HEK293T (cell line): ENCODE results near the gene TMBIM4.

Experiments used
- CTCF ChIA-PET: fragments of 350-600 bp; formaldehyde crosslinking; extraction: SDS; loops from one replicate; lab custom pipeline; 2021; ENCODE audit warnings: antibody characterized with exemption, inconsistent platforms; lab: Yijun Ruan, JAX
- POLR2A ChIA-PET: fragments of 350-600 bp; formaldehyde crosslinking; extraction: SDS; loops from one replicate; lab custom pipeline; 2020; ENCODE audit warnings: antibody characterized with exemption, inconsistent platforms; lab: Yijun Ruan, JAX
- DNase-seq: peaks from one replicate; pipeline ENCODE4 v3.0.0; 2012; ENCODE audit warnings: mixed read lengths; ENCODE audit errors: extremely low spot score
- ARNT ChIP-seq: fragments of 450-650 bp; IDR thresholded peaks from 2 replicates; pipeline ENCODE4 v1.6.1; 2017; ENCODE audit warnings: mild to moderate bottlenecking
- BHLHE40 ChIP-seq: fragments of 450-650 bp; IDR thresholded peaks from 2 replicates; pipeline ENCODE4 v1.6.1; 2016; ENCODE audit warnings: mild to moderate bottlenecking, moderate library complexity, borderline replicate concordance
- CTBP1 ChIP-seq: fragments of 450-650 bp; IDR thresholded peaks from 2 replicates; pipeline ENCODE4 v1.6.1; 2016; ENCODE audit warnings: borderline replicate concordance
- ELF4 ChIP-seq: fragments of 450-650 bp; IDR thresholded peaks from 2 replicates; pipeline ENCODE4 v1.6.1; 2017; ENCODE audit warnings: antibody characterized with exemption
- FOXA1 ChIP-seq: fragments of 450-650 bp; IDR thresholded peaks from 2 replicates; pipeline ENCODE4 v1.6.1; 2016; ENCODE audit warnings: mild to moderate bottlenecking
- FOXK2 ChIP-seq: fragments of 450-650 bp; IDR thresholded peaks from 2 replicates; pipeline ENCODE4 v1.6.1; 2016; ENCODE audit warnings: mild to moderate bottlenecking
- FOXM1 ChIP-seq: fragments of 450-650 bp; IDR thresholded peaks from 2 replicates; pipeline ENCODE4 v1.6.1; 2017; ENCODE audit warnings: mild to moderate bottlenecking, borderline replicate concordance
- HDGF ChIP-seq: fragments of 450-650 bp; IDR thresholded peaks from 2 replicates; pipeline ENCODE4 v1.6.1; 2017; ENCODE audit warnings: antibody characterized with exemption, borderline replicate concordance
- L3MBTL2 ChIP-seq: fragments of 450-650 bp; conservative IDR thresholded peaks from 2 replicates; pipeline ENCODE4 v1.6.1; 2016; ENCODE audit warnings: mild to moderate bottlenecking
- LEF1 ChIP-seq: fragments of 450-650 bp; IDR thresholded peaks from 2 replicates; pipeline ENCODE4 v1.6.1; 2017; ENCODE audit warnings: mild to moderate bottlenecking, borderline replicate concordance
- NFRKB ChIP-seq: fragments of 450-650 bp; IDR thresholded peaks from 2 replicates; pipeline ENCODE4 v1.6.1; 2016; ENCODE audit warnings: mild to moderate bottlenecking, moderate library complexity
- SP1 ChIP-seq: fragments of 450-650 bp; IDR thresholded peaks from 2 replicates; pipeline ENCODE4 v1.6.1; 2017
- SUZ12 ChIP-seq: fragments of 450-650 bp; IDR thresholded peaks from 2 replicates; pipeline ENCODE4 v1.6.1; 2016; ENCODE audit warnings: mild to moderate bottlenecking
- TARDBP ChIP-seq: fragments of 450-650 bp; IDR thresholded peaks from 2 replicates; pipeline ENCODE4 v1.6.1; 2016
- ZNF384 ChIP-seq: fragments of 450-650 bp; IDR thresholded peaks from 2 replicates; pipeline ENCODE4 v1.6.1; 2016
- TF ChIP-seq, protein P1 (sequence below): fragments of 450-650 bp; IDR thresholded peaks from 2 replicates; pipeline ENCODE4 v1.6.1; 2016

The TMBIM4 gene

GRCh38 chr12:66191547-66192126, 21.8 kb upstream of the TMBIM4 start:
- ChIA-PET POLR2A (interaction anchor here (2.5 kb wide), 1 partner anchor 22 kb away, joined by 14 read pairs; the partner anchor contains the start of gene TMBIM4), CTCF (interaction anchor here (0.5 to 0.9 kb wide), 2 partner anchors 15 to 129 kb away, joined by 3 read pairs; no protein-coding TSS in a partner anchor)
- DNase-seq, result no peak
- TF ChIP-seq CTBP1 (no peak), FOXM1 (no peak), ZNF384 (no peak), TARDBP (no peak), SP1 (no peak), FOXA1 (no peak), HDGF (no peak), ELF4 (no peak), ARNT (no peak), L3MBTL2 (no peak), SUZ12 (no peak), BHLHE40 (no peak), NFRKB (no peak), LEF1 (no peak), FOXK2 (no peak)
- TF ChIP-seq, protein P1, sequence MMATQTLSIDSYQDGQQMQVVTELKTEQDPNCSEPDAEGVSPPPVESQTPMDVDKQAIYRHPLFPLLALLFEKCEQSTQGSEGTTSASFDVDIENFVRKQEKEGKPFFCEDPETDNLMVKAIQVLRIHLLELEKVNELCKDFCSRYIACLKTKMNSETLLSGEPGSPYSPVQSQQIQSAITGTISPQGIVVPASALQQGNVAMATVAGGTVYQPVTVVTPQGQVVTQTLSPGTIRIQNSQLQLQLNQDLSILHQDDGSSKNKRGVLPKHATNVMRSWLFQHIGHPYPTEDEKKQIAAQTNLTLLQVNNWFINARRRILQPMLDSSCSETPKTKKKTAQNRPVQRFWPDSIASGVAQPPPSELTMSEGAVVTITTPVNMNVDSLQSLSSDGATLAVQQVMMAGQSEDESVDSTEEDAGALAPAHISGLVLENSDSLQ, result no peak

- no peak for DNase-seq
Measured at GRCh38 chr12:66190519-66191370, 20.9 kb upstream of the TMBIM4 start.

GRCh38 chr12:66189889-66190288, 20.1 kb upstream of the TMBIM4 start:
- TF ChIP-seq L3MBTL2 (no peak), SP1 (no peak), NFRKB (no peak), TARDBP (no peak), SUZ12 (no peak), ARNT (no peak), HDGF (no peak), BHLHE40 (no peak), LEF1 (no peak), FOXM1 (no peak), CTBP1 (no peak), ZNF384 (no peak)
- TF ChIP-seq, protein P1, result no peak
- POLR2A ChIA-PET, result interaction anchor here (1.3 kb wide), 1 partner anchor 17 kb away, joined by 3 read pairs; no protein-coding TSS in a partner anchor
- CTCF ChIA-PET, result no interaction called here
- no peak for DNase-seq

More at GRCh38 chr12:66190519-66191370, 20.9 kb upstream of the TMBIM4 start:
- ChIA-PET CTCF (interaction anchor here (0.9 kb wide), 1 partner anchor 14 kb away, joined by 3 read pairs; no protein-coding TSS in a partner anchor), POLR2A (interaction anchor here (1.3 to 2.5 kb wide), 2 partner anchors 18 to 21 kb away, joined by 3 to 14 read pairs; partner anchors contain the start of gene TMBIM4)
- TF ChIP-seq CTBP1 (no peak), ARNT (no peak), ZNF384 (no peak), L3MBTL2 (no peak), LEF1 (no peak)

DNA sequence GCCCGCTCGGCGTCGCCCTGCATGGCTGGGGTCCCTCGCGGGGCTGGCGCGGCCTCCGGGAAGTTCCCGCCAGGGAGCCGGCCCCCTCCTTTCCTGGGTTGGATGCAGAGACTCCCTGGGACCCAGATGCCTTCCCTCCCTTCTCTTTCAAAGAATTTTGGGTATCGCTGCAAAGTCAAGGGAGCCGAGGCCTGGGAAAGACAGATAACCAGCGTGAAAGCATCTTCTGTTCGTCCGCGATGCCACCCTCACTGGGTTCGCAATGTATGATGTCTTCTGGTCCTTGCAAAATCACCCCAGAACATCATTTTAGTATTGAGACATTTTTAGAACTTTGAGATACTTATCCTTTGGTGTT, 19.7 kb upstream of the TMBIM4 start:
- TF ChIP-seq NFRKB (no peak), ZNF384 (no peak), TARDBP (no peak), HDGF (no peak), ELF4 (no peak), ARNT (no peak), FOXA1 (no peak), BHLHE40 (no peak), LEF1 (no peak), FOXK2 (no peak), CTBP1 (no peak), L3MBTL2 (no peak), FOXM1 (no peak), SUZ12 (no peak), SP1 (no peak)
- TF ChIP-seq, protein P1, result no peak
- DNase-seq, result no peak
- ChIA-PET POLR2A (no interaction called here), CTCF (no interaction called here)

DNA sequence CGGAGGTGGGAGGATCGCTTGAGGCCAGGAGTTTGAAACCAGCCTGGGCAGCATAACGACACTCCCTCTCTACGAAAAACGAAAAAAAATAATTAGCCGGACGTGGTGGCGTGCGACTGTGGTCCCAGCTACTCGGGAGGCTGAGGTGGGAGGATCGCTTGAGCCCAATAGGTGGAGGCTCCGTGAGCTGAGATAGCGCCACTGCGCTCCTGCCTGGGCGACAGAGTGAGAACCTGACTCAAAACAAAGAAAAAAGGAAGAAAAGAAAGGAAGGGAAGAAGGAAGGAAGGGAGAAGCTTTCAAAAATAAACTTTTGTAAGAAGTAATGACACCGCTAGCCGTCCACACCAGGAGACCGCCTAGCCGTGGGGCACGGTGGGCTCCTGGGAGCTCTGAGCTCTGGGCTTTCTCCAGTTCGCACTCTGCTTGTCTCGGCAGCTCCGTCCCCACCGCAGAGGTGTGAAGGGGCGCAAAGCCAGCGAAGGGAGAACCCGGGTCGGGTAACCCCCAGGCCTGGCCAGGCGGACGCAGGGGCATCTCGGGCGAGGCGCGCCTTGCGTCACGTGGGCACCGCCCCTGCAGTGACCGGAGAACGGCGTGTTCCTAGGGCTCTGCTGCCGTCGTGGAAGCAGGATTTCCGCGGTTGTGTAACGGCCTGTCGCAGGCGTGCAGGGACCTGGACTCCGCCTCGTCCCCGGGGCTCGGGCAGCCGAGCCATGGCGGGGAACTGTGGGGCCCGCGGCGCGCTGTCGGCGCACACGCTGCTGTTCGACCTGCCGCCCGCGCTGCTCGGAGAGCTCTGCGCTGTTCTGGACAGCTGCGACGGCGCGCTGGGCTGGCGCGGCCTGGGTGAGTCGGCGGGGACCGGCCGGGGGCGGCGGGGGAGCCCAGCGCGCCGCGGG, 19.0 kb upstream of the TMBIM4 start, which contains the start of gene IRAK3:
Gene IRAK3, plus strand, starts transcription at position 631 of the 902 bp plus-strand sequence. Its CDS starts 86 bp downstream, at position 717.
- ChIA-PET POLR2A (no interaction called here), CTCF (no interaction called here)
- no peak for TF ChIP-seq LEF1
- no peak for TF ChIP-seq ELF4
- TF ChIP-seq NFRKB, result no peak
- TF ChIP-seq FOXK2, result no peak
- no peak for TF ChIP-seq SP1
- no peak for TF ChIP-seq ARNT
- no peak for TF ChIP-seq BHLHE40
- no peak for TF ChIP-seq SUZ12
- no peak for TF ChIP-seq ZNF384
- TF ChIP-seq CTBP1, result no peak
- no peak for TF ChIP-seq L3MBTL2
- no peak for DNase-seq
